GM18505 (cell line): Measurements from ENCODE around the gene MRPL32.

Source experiments
- ATAC-seq: cut with Tn5 transposase; IDR thresholded peaks from one replicate; pipeline ENCODE4 v1.9.1; 2021; ENCODE audit not compliant: unreplicated experiment
- POLR2A ChIP-seq: IDR thresholded peaks from 4 replicates; pipeline ENCODE4 v1.6.1; 2011; ENCODE audit warnings: borderline replicate concordance; ENCODE audit not compliant: insufficient read depth, insufficient read length; ENCODE audit errors: extremely low read depth

Gene MRPL32

DNA sequence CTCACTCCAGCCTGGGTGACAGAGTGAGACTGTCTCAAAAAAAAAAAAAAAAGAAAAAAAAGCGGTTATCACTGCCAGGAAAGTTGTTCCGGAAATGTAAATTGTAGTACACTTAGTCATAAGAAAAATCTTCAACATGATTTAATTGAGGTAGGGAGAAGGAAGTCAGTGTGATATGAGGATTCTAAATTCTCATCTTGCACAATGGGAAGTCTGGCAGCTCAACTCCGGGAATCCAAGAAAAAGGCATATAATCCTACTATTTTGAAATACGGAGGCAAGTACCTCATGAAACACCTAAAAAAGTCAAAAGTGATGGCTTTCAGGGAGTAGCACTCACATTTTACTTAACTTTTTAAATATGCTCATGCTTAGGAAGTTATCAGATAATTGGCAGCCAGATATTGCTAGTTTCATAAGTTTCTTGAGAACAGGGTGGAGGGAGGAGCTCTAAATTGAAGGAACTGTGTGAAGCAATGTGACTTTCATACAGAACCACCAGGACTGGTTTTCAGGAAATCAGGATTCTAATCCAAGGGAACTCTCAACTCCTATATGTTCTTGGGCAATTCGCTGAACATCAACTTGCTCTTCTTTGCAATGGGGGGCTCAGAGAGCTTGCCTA, 17.6 kb upstream of the MRPL32 start:
- ATAC-seq = no peak

DNA sequence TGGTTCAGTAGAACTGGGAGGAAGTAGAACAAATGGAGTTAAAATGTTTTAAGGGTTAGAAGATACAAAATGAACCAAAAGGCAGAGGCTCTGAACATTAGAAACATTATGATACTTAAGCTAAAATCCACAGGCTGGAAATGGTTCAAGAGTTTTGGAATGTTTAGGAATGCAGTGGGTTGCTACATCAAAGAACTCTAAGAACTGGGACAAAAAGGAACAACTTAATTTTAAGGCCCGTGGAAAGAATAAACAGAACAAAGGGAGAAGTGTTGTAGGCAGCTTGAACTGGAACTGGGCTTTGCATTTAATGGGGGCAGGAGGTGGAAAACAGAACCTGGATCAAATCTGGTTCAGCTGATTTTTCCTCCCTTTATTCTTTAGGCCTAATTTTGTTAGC, 16.8 kb upstream of the MRPL32 start:
- ATAC-seq = no peak
- TF ChIP-seq POLR2A = no peak

More for the DNA sequence above, 17.6 kb upstream of the MRPL32 start:
- no peak for TF ChIP-seq POLR2A

DNA sequence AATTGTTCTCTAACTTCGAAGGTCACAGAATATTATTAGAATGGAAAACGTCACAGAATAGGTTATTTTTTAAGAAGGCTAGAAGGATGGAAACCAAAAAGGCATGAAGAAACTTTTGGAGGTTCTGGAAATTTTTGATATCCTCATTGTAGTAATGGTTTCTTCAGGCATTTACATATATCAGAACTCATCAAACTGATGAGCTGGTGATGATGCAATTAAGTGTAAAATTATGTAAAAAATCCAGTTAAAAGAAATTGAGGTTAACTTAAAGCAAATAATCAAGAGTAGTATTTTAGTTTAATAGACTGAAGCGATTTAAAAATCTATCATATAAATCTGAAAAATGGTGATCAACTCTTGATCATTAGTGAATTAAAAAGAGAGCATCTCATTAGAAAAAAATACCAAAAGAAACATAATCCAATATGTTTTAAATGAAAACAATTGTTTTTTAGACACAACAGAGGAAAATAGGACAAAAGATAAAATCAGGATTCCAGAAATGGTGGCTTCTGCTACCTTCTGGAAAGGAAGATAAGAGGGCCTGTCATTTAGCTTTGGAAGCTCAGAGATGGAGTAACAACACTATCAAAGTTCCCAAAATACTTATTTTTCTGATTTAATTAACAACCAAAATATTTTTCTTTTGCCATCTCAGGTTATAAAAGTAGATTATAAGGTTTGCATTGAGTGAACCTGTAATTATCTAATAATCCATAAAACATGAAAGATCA, 10.0 kb upstream of the MRPL32 start:
- TF ChIP-seq POLR2A = no peak
- no peak for ATAC-seq

DNA sequence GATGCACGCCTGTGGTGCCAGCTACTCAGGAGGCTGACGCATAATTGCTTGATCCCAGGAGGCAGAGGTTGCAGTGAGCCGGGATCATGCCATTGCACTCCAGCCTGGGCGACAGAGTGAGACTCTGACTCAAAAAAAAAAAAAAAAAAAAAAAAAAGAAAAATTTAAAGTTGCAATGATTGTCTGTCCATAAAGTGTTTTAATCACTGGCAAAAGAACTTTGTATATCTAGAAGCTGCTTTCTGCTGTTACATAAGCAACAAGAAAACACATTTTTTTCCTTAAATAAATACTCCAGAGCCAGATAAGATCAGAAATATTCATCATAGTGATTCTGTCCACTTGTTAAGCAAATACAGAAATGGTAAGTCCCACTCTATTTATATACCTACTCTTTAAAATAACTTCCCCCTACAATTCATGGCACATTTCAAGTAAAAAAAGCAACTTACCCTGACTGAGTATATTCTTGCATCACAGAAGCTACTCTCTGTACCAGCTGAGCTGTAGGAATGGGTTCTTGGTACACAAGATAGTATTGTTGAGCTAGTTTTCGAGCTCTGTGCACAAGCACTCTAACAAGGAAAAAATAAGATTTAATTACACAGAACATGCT, 7.8 kb upstream of the MRPL32 start:
- TF ChIP-seq POLR2A = no peak
- no peak for ATAC-seq

DNA sequence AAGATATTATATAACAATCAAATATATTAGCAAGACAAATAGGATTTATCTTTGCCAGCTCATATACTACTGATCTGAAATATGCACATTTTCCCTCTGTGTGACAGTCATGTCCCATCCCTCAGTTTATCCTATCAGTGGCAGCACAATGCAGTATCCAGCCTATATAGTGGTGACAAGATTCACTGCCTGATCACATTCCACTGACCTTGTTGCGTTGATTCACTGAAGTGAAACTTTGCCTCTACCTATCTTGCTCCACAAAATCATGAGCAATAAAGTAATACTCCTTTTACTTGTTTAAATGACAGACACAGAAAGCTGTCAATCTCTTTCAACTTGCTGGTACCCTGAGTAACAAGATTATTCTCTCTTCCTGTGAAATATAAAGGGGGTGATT, 6.5 kb upstream of the MRPL32 start:
- no peak for ATAC-seq
- no peak for TF ChIP-seq POLR2A

DNA sequence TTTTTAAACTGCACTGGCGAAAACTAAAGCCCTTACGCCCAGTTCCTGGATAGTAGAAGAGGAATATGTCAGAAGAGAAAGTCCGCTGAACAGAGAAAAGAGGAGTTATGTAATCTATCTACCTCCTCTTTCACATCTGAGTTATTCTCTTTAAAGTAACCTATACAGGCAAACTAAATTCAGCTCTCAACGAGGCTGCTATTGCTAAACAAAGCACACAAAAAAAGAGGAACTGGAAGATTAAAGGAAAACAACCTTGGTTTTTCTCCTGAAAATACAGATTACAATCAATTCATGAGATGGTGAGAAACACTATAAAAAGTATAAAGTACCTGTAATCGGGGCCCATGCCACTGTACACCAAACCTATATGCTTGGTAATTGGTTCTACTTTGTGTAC, 6.0 kb upstream of the MRPL32 start:
- ATAC-seq = no peak
- no peak for TF ChIP-seq POLR2A

DNA sequence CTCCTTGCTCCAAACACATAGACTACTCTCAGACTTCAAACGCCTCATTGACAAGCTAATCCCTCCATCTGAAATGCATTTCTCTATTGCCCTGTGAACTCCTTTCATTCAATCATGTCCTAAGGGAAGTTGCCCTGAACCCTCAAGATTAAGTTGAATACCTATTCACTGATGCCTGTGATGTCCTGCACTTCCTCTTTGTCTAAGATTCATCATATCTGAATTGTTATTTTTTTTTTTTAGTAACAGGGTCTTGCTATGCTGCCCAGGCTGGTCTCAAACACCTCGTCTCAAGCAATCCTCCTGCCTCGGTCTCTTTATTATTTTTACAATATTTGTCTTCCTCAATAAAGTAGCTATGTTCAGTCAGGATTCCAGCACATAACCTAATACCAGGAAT, 3.4 kb upstream of the MRPL32 start:
- no peak for ATAC-seq

DNA sequence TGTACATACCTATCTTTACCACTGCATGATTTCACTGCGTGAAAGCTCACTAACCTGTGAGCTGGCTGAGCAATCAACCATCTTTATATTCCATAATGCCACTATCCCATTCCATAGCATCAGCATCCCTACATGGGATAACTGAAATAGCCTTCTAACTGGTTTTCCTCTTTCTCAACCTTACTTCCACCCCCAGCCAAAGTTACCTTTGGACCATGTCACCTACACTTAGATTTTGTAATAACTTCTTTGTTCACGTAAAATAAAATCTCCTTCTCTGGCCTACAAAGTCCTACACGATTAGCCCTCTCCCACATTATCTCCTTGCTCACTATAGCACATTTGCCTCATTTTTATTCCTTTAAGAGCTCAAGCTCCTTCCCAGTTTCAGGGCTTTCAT, 2.7 kb upstream of the MRPL32 start:
- no peak for ATAC-seq

More for the DNA sequence above, 3.4 kb upstream of the MRPL32 start:
- no peak for TF ChIP-seq POLR2A

DNA sequence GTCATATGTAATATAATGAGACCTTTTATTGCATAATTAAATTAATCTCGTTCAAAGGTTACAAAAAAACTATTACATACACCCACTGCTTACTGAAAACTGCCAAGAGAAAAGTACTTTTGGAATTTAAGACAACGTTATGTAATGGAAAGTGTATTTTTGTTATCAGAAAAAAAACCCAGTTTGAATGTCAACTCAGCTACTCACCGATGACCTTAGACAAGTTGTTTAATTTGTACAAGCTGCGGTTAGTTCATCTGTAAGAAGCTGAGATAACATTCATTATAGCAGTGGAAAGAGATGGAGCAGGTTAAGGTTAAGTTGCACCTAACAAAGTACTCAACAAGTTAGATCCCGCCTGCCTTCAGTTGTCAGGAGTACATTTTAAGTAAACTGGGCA, 1.3 kb upstream of the MRPL32 start:
- TF ChIP-seq POLR2A = no peak
- no peak for ATAC-seq

More for the DNA sequence above, 2.7 kb upstream of the MRPL32 start:
- TF ChIP-seq POLR2A = no peak

DNA sequence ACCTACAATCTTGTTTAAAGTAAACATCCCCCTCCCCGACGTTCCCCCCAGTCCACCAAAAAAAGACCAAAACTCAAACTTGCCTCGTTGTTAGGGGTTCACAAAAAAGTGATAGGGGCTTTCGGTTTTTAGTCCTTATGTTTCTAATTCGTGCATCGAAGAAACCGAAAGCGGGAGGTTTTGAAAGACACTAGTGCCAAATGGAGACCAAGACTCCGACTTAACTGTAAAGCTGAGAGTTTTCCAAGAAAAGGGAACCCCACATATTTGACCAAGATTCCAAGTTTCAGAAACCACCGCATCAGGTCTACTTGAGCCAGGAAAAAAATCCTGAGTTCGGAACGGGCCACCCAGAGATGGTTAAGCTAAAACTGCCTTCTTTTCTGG, 736 bp upstream of the MRPL32 start:
- ATAC-seq = no peak
- TF ChIP-seq POLR2A = no peak

DNA sequence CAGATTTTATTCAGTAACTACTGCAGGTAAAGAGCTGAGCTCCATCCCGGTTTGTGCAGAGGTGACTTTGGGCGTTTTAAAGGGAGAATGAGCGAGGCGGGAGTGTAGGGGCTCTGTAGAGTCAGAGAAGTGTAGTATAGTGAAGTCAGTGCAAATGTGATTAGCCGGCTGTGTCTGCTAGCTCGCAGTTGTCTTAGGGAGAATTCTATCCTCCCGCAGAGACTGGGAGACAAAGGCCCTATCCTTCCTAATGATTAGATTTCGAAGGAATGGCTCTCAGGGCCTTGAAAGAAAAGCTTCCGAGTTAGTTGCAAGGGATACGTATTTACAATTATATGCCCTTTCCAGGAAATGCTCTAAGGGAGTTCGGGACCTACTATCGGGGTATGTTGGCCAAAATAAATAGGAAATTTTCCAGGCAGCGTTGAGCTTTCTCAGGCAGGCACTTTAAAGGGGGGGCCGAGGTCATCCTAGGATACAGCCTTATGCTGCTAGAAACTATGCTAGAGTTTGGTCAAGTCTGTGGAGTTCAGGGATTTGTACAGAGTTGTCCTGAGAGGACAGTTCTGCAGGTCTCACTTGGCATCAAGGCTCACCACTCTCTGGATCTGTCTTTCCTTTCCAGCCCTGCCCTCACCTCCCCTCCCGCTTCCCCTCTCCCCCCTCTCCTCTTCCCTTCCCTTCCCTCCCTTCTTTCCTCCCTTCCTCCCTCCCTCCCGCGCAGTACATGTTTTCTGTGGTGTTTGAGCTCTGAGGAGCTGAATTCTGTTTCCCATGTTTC, 825 bp downstream of the MRPL32 start:
- TF ChIP-seq POLR2A = no peak
- ATAC-seq = no peak

DNA sequence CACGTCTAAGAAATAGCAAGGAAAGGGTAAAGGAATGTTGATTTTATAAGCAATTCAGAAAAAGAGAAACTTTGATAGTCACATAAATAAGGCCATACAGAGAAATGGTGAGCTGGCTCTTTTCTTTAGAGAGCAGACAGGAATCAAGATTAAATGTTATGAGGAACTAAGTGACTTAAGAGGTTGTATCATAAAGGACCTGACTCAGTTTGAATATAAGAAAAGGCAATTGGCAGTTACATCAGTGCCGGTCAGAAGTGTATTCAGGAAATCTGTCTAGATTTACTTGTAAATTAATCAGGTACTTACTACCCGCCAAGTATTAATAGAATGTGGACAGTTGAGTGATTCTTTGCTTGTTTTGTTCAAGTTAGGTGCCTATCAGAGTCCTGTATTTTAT, 2.1 kb downstream of the MRPL32 start:
- ATAC-seq = no peak
- TF ChIP-seq POLR2A = no peak

DNA sequence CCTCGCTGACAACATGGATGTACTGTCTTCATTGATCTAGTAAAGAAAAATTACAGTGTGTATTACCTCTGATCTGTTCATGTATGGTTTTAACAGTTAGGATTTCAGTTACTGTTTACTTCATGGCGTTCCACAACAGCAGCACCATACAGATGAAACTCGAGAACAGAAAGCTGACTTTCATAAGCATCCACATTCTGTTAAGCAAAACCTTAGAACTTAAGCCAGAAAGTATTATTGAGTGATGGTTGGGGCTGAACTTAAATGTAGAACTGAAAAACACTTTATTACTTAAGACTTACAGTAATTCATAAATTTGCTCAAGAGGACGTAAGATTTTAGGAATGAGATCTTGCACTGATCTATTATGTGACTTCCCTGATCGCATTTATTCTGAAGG, 3.7 kb downstream of the MRPL32 start:
- TF ChIP-seq POLR2A = no peak
- ATAC-seq = no peak
